NB4 (cell line): ENCODE results near the gene MACROD2.

Source experiments
- DNase-seq: peaks from one replicate; pipeline ENCODE4 v3.0.0; 2010; ENCODE audit warnings: low read depth
- H3K4me3 ChIP-seq: one replicate; pipeline ENCODE4 v1.5.1; 2011; ENCODE audit warnings: mild to moderate bottlenecking, low read depth, low read length, moderate library complexity
- MAX ChIP-seq: IDR thresholded peaks from 2 replicates; pipeline ENCODE4 v1.6.1; 2011; ENCODE audit warnings: low read depth, low read length
- MYC ChIP-seq: IDR thresholded peaks from 2 replicates; pipeline ENCODE4 v1.6.1; 2011; ENCODE audit warnings: low read depth, low read length
- POLR2A ChIP-seq: IDR thresholded peaks from 2 replicates; pipeline ENCODE4 v1.6.1; 2011; ENCODE audit warnings: mild to moderate bottlenecking; ENCODE audit not compliant: insufficient read length; ENCODE audit errors: extremely low read depth
- TF ChIP-seq, protein P1 (sequence below): IDR thresholded peaks from one replicate; pipeline ENCODE4 v1.5.1; 2012; ENCODE audit warnings: low read depth, low read length

The MACROD2 gene

DNA sequence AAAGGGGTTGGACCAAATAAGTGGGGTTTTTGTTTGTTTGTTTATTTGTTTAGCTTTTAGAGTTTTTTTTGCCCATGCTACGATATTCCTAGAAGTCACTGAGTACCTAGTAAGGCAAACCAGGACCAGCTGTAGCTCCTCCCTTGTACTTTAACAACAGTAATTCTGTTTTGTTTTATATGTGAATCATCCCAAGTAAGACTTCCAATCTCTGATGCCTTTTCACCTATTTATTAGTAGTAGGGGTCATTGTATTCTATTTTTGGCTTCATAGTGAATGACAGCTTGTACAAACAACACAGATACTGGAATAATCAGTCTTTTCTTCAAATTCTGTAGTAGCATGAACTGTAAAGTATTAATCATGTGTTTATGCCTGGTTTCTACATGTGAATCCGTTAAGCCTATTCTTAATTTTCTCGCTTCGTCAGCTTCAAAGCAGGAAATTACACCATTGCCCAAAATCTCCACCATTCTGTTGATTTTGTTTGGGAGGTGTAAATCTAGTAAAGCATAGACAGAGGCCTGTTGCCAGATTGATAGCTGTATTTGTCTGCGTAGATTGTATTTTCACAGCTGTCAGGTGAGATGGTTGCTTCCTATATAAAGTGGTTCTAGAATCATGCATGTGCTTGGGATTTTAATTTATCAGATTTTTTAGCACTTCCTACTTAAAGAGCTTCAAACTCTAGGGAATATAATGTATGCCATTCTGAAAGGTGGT is 493.6 kb downstream of the MACROD2 start:
- TF ChIP-seq MAX (no peak), POLR2A (no peak)
- no peak for DNase-seq
- no peak overlapping the region for H3K4me3 ChIP-seq

DNA sequence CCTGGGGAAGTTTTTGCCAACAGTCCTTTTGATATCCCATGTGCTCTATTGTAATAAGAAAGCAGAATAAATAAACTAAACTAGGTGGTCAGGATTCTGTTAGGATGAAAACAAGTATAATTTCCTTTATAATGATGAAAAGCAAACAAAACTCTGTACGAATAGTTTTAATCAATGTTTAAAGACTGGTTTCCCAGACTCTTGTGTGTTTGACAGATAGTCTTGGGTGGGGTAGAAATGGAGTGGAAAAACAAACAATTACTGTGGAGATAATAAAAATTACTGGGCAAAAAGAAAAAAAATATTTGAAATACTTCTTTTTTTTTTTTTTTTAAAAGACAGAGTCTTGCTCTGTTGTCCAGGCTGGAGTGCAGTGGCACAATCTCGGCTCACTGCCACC is 494.2 kb downstream of the MACROD2 start:
- DNase-seq: no peak
- TF ChIP-seq MYC: no peak
- TF ChIP-seq, protein P1, sequence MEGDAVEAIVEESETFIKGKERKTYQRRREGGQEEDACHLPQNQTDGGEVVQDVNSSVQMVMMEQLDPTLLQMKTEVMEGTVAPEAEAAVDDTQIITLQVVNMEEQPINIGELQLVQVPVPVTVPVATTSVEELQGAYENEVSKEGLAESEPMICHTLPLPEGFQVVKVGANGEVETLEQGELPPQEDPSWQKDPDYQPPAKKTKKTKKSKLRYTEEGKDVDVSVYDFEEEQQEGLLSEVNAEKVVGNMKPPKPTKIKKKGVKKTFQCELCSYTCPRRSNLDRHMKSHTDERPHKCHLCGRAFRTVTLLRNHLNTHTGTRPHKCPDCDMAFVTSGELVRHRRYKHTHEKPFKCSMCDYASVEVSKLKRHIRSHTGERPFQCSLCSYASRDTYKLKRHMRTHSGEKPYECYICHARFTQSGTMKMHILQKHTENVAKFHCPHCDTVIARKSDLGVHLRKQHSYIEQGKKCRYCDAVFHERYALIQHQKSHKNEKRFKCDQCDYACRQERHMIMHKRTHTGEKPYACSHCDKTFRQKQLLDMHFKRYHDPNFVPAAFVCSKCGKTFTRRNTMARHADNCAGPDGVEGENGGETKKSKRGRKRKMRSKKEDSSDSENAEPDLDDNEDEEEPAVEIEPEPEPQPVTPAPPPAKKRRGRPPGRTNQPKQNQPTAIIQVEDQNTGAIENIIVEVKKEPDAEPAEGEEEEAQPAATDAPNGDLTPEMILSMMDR: no peak
- TF ChIP-seq POLR2A: no peak
- TF ChIP-seq MAX: no peak
- H3K4me3 ChIP-seq: no peak overlapping the region

- no peak for DNase-seq
- H3K4me3 ChIP-seq: no peak overlapping the region
- TF ChIP-seq MAX: no peak
- TF ChIP-seq, protein P1: no peak
- TF ChIP-seq POLR2A: no peak
- no peak for TF ChIP-seq MYC
Observed at GRCh38 chr20:14491436-14491835, 496.1 kb downstream of the MACROD2 start.

GRCh38 chr20:14493408-14493807 is 498.1 kb downstream of the MACROD2 start:
- H3K4me3 ChIP-seq: no peak overlapping the region
- DNase-seq: no peak
- no peak for TF ChIP-seq POLR2A
- TF ChIP-seq MAX: no peak
- TF ChIP-seq, protein P1: no peak
- no peak for TF ChIP-seq MYC

DNA sequence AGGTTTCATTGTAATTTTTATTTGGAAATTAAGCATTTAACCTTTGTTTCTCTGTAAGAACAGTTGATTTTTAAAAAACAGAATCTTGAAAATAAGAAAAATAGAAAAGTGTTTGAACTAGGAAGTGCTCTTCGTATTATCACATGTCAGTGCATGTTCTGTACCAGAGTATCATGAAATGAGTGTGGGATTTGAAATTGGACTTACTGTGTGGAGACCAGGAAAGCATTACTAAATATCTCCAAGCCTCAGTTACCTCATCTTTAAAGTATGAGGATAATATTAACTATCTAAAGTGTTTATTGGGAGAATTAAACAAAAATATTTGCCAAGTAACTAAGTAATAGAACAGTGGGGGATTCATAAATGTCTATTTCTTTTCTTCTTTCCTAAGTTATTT is 499.0 kb downstream of the MACROD2 start:
- no peak for DNase-seq
- TF ChIP-seq POLR2A (no peak), MAX (no peak), MYC (no peak)
- TF ChIP-seq, protein P1: no peak
- no peak overlapping the region for H3K4me3 ChIP-seq

- TF ChIP-seq MAX (no peak), MYC (no peak), POLR2A (no peak)
- TF ChIP-seq, protein P1: no peak
- DNase-seq: no peak
- H3K4me3 ChIP-seq: no peak overlapping the region
Observed at GRCh38 chr20:14495066-14495465, 499.8 kb downstream of the MACROD2 start.
